Measurements from ENCODE around the gene CHST8. TPM values are rescaled to one million over a fixed set of nuclear protein-coding genes. Genes with fewer than 3 reads are reported as not detected.

CHST8 gene
- total and polyA plus RNA-seq, 4 experiments from 2014 or later: not detected

GRCh38 chr19:33779849-33780248 is 158.1 kb downstream of the CHST8 start:
- intact Hi-C loops (cut with micrococcal nuclease): loop anchor here (5.0 kb wide), 1 partner anchor 932 kb away; no protein-coding TSS in a partner anchor
- no peak for DNase-seq
- Mint-ChIP-seq H3K4me1 (peaks cover 7 to 58% (median 26%) of the 10 kb centered on the region in 4 donors), H3K9me3 (peaks cover 0 to 2% (median 0%) of the 10 kb centered on the region in 8 donors), H3K4me3 (no peak overlapping the region), H3K27ac (peak overlapping the region in 1 of 7 donors; percentile 27), H3K36me3 (no peaks in the 10 kb centered on the region), H3K27me3 (peaks cover 11 to 26% of the 10 kb centered on the region in 2 donors)
- POLR2A ChIA-PET (ENCODE audit: partially characterized antibody): interaction anchor here (1.5 kb wide), 1 partner anchor 15 kb away, joined by 4 read pairs; no protein-coding TSS in a partner anchor
- H3K27me3 ChIP-seq (ENCODE audit: insufficient read depth, low read length): peaks cover 3% of the 10 kb centered on the region
- no peaks in the 10 kb centered on the region for H3K36me3 ChIP-seq (ENCODE audit: insufficient read depth, low read length)
- CTCF ChIA-PET (ENCODE audit: partially characterized antibody): interaction anchor here (1.2 to 4.6 kb wide), 5 partner anchors 11 to 364 kb away, joined by 3 to 37 read pairs (median 16); partner anchors contain the start of gene KCTD15
- no peak overlapping the region for H3K27ac ChIP-seq (ENCODE audit: low read depth, low read length)
- H3K4me3 ChIP-seq (ENCODE audit: low read length in 2 of 2): no peak overlapping the region
- peaks cover 22% of the 10 kb centered on the region for H3K4me1 ChIP-seq (ENCODE audit: insufficient read depth, low read length)
- no peaks in the 10 kb centered on the region for H3K9me3 ChIP-seq (ENCODE audit: control insufficient read depth in 1 of 2, low read length in 2 of 2)

GRCh38 chr19:33780251-33780650 is 158.5 kb downstream of the CHST8 start:
- peaks cover 9 to 62% (median 29%) of the 10 kb centered on the region in 4 donors for H3K4me1 Mint-ChIP-seq
- CTCF ChIA-PET (ENCODE audit: partially characterized antibody): interaction anchor here (1.2 to 4.6 kb wide), 5 partner anchors 12 to 364 kb away, joined by 3 to 37 read pairs (median 16); partner anchors contain the start of gene KCTD15

GRCh38 chr19:33780746-33781145 is 159.0 kb downstream of the CHST8 start:
- no peak for DNase-seq
- peaks cover 0 to 2% (median 0%) of the 10 kb centered on the region in 8 donors for H3K9me3 Mint-ChIP-seq
- H3K4me1 Mint-ChIP-seq: peaks cover 14 to 66% (median 33%) of the 10 kb centered on the region in 4 donors
- intact Hi-C loops (cut with micrococcal nuclease): no loop called here
- no peaks in the 10 kb centered on the region for H3K9me3 ChIP-seq (ENCODE audit: control insufficient read depth in 1 of 2, low read length in 2 of 2)
- peaks cover 31% of the 10 kb centered on the region for H3K4me1 ChIP-seq (ENCODE audit: insufficient read depth, low read length)
- POLR2A ChIA-PET (ENCODE audit: partially characterized antibody): no interaction called here
- peak overlapping the region in 1 of 7 donors; percentile 17 for H3K27ac Mint-ChIP-seq
- CTCF ChIA-PET (ENCODE audit: partially characterized antibody): interaction anchor here (4.6 kb wide), 1 partner anchor 316 kb away, joined by 37 read pairs; no protein-coding TSS in a partner anchor
- no peaks in the 10 kb centered on the region for H3K36me3 ChIP-seq (ENCODE audit: insufficient read depth, low read length)
- no peak overlapping the region for H3K4me3 ChIP-seq (ENCODE audit: low read length in 2 of 2)
- H3K27me3 ChIP-seq (ENCODE audit: insufficient read depth, low read length): peaks cover 3% of the 10 kb centered on the region
- H3K27me3 Mint-ChIP-seq: peaks cover 11 to 23% of the 10 kb centered on the region in 2 donors
- peak overlapping the region in 1 of 8 donors; percentile 50 for H3K4me3 Mint-ChIP-seq
- no peak overlapping the region for H3K27ac ChIP-seq (ENCODE audit: low read depth, low read length)
- no peaks in the 10 kb centered on the region for H3K36me3 Mint-ChIP-seq

More at GRCh38 chr19:33780251-33780650, 158.5 kb downstream of the CHST8 start:
- Mint-ChIP-seq H3K36me3 (no peaks in the 10 kb centered on the region), H3K27me3 (peaks cover 11 to 26% of the 10 kb centered on the region in 2 donors), H3K27ac (peak overlapping the region in 3 of 7 donors; percentile 27 to 55 (median 48)), H3K4me3 (peak overlapping the region in 1 of 8 donors; percentile 43), H3K9me3 (peaks cover 0 to 2% (median 0%) of the 10 kb centered on the region in 8 donors)
- intact Hi-C loops (cut with micrococcal nuclease): no loop called here
- H3K4me1 ChIP-seq (ENCODE audit: insufficient read depth, low read length): peaks cover 26% of the 10 kb centered on the region
- H3K27ac ChIP-seq (ENCODE audit: low read depth, low read length): no peak overlapping the region
- no peak for DNase-seq
- H3K36me3 ChIP-seq (ENCODE audit: insufficient read depth, low read length): no peaks in the 10 kb centered on the region
- POLR2A ChIA-PET (ENCODE audit: partially characterized antibody): interaction anchor here (1.5 kb wide), 1 partner anchor 15 kb away, joined by 4 read pairs; no protein-coding TSS in a partner anchor
- no peak overlapping the region for H3K4me3 ChIP-seq (ENCODE audit: low read length in 2 of 2)
- H3K9me3 ChIP-seq (ENCODE audit: control insufficient read depth in 1 of 2, low read length in 2 of 2): no peaks in the 10 kb centered on the region
- peaks cover 3% of the 10 kb centered on the region for H3K27me3 ChIP-seq (ENCODE audit: insufficient read depth, low read length)

GRCh38 chr19:33781415-33781935 is 159.7 kb downstream of the CHST8 start:
- Histone ChIP-seq H3K4me1 (ENCODE audit: insufficient read depth, low read length) (peaks cover 37% of the 10 kb centered on the region), H3K36me3 (ENCODE audit: insufficient read depth, low read length) (no peaks in the 10 kb centered on the region), H3K9me3 (ENCODE audit: control insufficient read depth in 1 of 2, low read length in 2 of 2) (no peaks in the 10 kb centered on the region), H3K27ac (ENCODE audit: low read depth, low read length) (no peak overlapping the region), H3K27me3 (ENCODE audit: insufficient read depth, low read length) (peaks cover 3% of the 10 kb centered on the region), H3K4me3 (ENCODE audit: low read length in 2 of 2) (no peak overlapping the region)
- intact Hi-C loops (cut with micrococcal nuclease): no loop called here
- Mint-ChIP-seq H3K9me3 (peaks cover 0 to 2% (median 0%) of the 10 kb centered on the region in 8 donors), H3K4me3 (peak overlapping the region in 1 of 8 donors; percentile 32), H3K27ac (peak overlapping the region in 3 of 7 donors; percentile 46 to 69 (median 56)), H3K4me1 (peaks cover 17 to 66% (median 37%) of the 10 kb centered on the region in 4 donors), H3K27me3 (peaks cover 14 to 20% of the 10 kb centered on the region in 2 donors), H3K36me3 (no peaks in the 10 kb centered on the region)
- CTCF ChIA-PET (ENCODE audit: partially characterized antibody): interaction anchor here (1.0 kb wide), 1 partner anchor 314 kb away, joined by 3 read pairs; no protein-coding TSS in a partner anchor
- POLR2A ChIA-PET (ENCODE audit: partially characterized antibody): no interaction called here
- no peak for DNase-seq

DNA sequence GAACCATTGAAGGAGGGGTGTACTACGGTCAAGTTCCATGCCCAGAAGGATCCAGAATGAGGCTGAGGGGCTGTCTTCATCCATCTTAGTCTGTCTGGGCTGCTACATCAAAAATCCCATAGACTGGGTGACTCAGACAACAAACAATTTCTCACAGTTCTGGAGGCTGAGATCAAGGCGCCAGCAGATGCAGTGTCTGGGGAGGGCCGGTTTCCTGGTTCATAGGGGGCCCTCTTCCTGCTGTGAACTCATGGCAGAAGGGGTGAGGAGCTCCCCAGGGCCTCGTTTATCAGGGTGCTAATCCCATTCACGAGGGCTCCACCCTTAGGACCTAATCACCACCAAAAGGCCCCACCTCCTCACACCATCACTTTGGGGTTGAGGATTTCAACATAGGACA is 160.2 kb downstream of the CHST8 start:
- ChIA-PET CTCF (ENCODE audit: partially characterized antibody) (interaction anchor here (1.0 kb wide), 1 partner anchor 314 kb away, joined by 3 read pairs; no protein-coding TSS in a partner anchor), POLR2A (ENCODE audit: partially characterized antibody) (no interaction called here)
- H3K4me3 ChIP-seq (ENCODE audit: low read length in 2 of 2): no peak overlapping the region
- H3K36me3 ChIP-seq (ENCODE audit: insufficient read depth, low read length): no peaks in the 10 kb centered on the region
- H3K9me3 ChIP-seq (ENCODE audit: control insufficient read depth in 1 of 2, low read length in 2 of 2): no peaks in the 10 kb centered on the region
- no peak for DNase-seq
- Mint-ChIP-seq H3K36me3 (no peaks in the 10 kb centered on the region), H3K4me1 (peaks cover 18 to 70% (median 37%) of the 10 kb centered on the region in 4 donors), H3K4me3 (peak overlapping the region in 1 of 8 donors; percentile 32), H3K27me3 (peaks cover 14 to 20% of the 10 kb centered on the region in 2 donors), H3K9me3 (peaks cover 0 to 2% (median 0%) of the 10 kb centered on the region in 8 donors), H3K27ac (peak overlapping the region in 5 of 7 donors; percentile 23 to 69 (median 46))
- intact Hi-C loops (cut with micrococcal nuclease): no loop called here
- H3K27ac ChIP-seq (ENCODE audit: low read depth, low read length): no peak overlapping the region
- peaks cover 37% of the 10 kb centered on the region for H3K4me1 ChIP-seq (ENCODE audit: insufficient read depth, low read length)
- peaks cover 3% of the 10 kb centered on the region for H3K27me3 ChIP-seq (ENCODE audit: insufficient read depth, low read length)

DNA sequence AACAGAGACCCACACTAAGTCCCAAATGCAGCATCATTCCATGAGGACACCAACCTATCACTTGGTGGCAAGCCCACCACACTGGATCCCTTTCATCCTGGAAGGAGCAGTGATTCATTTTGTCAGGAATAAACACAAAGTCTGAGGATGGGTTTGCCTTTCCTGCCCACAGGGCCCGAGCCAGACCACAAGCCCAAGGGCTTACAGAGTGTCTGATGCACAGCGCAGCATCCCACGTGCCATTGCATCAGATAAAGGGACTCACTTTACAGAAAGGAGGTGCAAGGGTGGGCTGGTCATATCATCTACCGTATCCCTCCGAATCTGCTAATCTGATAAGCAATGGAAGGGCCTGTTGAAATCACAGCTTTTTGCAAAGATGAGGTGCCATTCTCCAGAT is 162.7 kb downstream of the CHST8 start:
- Mint-ChIP-seq H3K4me3 (peak overlapping the region in 2 of 8 donors; percentile 5 to 48), H3K9me3 (peaks cover 0 to 2% (median 0%) of the 10 kb centered on the region in 8 donors), H3K36me3 (no peaks in the 10 kb centered on the region), H3K27me3 (peaks cover 14 to 21% of the 10 kb centered on the region in 2 donors), H3K27ac (peak overlapping the region in 4 of 7 donors; percentile 49 to 74 (median 56)), H3K4me1 (peaks cover 14 to 69% (median 31%) of the 10 kb centered on the region in 4 donors)
- Histone ChIP-seq H3K27ac (ENCODE audit: low read depth, low read length) (no peak overlapping the region), H3K4me3 (ENCODE audit: low read length in 2 of 2) (no peak overlapping the region), H3K9me3 (ENCODE audit: control insufficient read depth in 1 of 2, low read length in 2 of 2) (no peaks in the 10 kb centered on the region), H3K27me3 (ENCODE audit: insufficient read depth, low read length) (no peaks in the 10 kb centered on the region), H3K4me1 (ENCODE audit: insufficient read depth, low read length) (peaks cover 30% of the 10 kb centered on the region), H3K36me3 (ENCODE audit: insufficient read depth, low read length) (no peaks in the 10 kb centered on the region)
- DNase-seq: no peak
- intact Hi-C loops (cut with micrococcal nuclease): no loop called here
- POLR2A ChIA-PET (ENCODE audit: partially characterized antibody): interaction anchor here (3.4 kb wide), 1 partner anchor 12 kb away, joined by 41 read pairs; the partner anchor contains the start of gene KCTD15
- CTCF ChIA-PET (ENCODE audit: partially characterized antibody): interaction anchor here (0.5 to 2.6 kb wide), 3 partner anchors 10 to 313 kb away, joined by 4 to 10 read pairs (median 4); no protein-coding TSS in a partner anchor

DNA sequence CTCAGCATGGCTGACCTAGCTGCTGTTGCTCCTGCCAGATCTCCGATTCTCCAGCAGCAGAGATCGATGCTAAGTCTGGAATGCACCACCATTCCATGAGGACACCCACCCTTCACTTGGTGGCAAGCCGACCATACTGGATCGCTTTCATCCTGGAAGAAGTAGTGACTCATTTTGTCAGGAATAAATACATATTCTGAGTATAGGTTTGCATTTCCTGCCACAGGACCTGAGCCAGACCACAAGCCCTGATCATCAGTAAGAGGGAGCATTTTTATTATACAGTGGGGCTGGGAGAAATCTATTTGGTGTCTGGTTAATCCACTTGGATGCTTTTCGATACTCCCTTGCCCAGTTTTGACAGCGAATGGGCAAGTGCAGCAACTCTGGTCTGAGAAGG is 164.0 kb downstream of the CHST8 start:
- peak overlapping the region in 6 of 8 donors; percentile 10 to 70 (median 46) for H3K4me3 Mint-ChIP-seq
- DNase-seq: no peak
- CTCF ChIA-PET (ENCODE audit: partially characterized antibody): interaction anchor here (2.3 to 2.6 kb wide), 2 partner anchors 8 to 9 kb away, joined by 7 to 10 read pairs; no protein-coding TSS in a partner anchor

More for the DNA sequence above, 164.0 kb downstream of the CHST8 start:
- peaks cover 30% of the 10 kb centered on the region for H3K4me1 ChIP-seq (ENCODE audit: insufficient read depth, low read length)
- Mint-ChIP-seq H3K27ac (peak overlapping the region in 6 of 7 donors; percentile 24 to 82 (median 60)), H3K27me3 (peaks cover 11 to 12% of the 10 kb centered on the region in 2 donors), H3K9me3 (peaks cover 0 to 2% (median 0%) of the 10 kb centered on the region in 8 donors), H3K36me3 (no peaks in the 10 kb centered on the region), H3K4me1 (peaks cover 14 to 57% (median 30%) of the 10 kb centered on the region in 4 donors)
- H3K27ac ChIP-seq (ENCODE audit: low read depth, low read length): no peak overlapping the region
- POLR2A ChIA-PET (ENCODE audit: partially characterized antibody): interaction anchor here (1.1 to 3.4 kb wide), 2 partner anchors 10 to 33 kb away, joined by 3 to 41 read pairs; partner anchors contain the start of gene KCTD15
- no peaks in the 10 kb centered on the region for H3K36me3 ChIP-seq (ENCODE audit: insufficient read depth, low read length)
- no peaks in the 10 kb centered on the region for H3K9me3 ChIP-seq (ENCODE audit: control insufficient read depth in 1 of 2, low read length in 2 of 2)
- no peaks in the 10 kb centered on the region for H3K27me3 ChIP-seq (ENCODE audit: insufficient read depth, low read length)
- intact Hi-C loops (cut with micrococcal nuclease): no loop called here
- H3K4me3 ChIP-seq (ENCODE audit: low read length in 2 of 2): no peak overlapping the region
